SU-DHL-6 (cell line): ENCODE measurements around the gene B3GALT5.

Experiments used
- CTCF ChIP-seq: fragments of 200-600 bp; sonication (generic); IDR thresholded peaks from one replicate; pipeline ENCODE4 v1.5.1; 2017; ENCODE audit warnings: antibody characterized with exemption, mild to moderate bottlenecking, low read length, moderate library complexity; ENCODE audit not compliant: insufficient read depth, poor library complexity, severe bottlenecking
- EZH2phosphoT487 ChIP-seq: fragments of 200-600 bp; sonication (generic), shearing (Covaris generic); conservative IDR thresholded peaks from 2 replicates; pipeline ENCODE4 v1.6.1; 2018; ENCODE audit warnings: mild to moderate bottlenecking, antibody characterized with exemption, low read length, moderate library complexity, mixed read lengths

DNA sequence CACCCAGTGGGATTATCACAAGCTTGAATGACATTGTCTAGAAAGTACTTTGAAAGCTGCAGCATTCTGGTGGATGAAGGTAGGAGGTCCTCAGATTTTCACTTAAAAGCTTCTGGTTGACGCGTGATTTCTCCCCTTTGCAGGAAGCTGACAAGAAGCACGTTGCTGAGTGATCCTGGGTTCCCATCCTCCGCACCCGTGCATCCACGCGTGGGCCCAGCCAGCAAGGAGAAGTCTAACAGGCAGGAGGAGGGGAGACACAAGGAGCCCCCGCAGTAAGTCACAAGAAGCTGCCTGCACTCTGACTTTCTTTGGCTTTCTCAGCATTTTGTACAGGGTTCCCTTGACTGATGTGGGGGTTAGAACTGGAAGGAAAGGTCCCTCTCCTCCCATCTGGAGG lies 7.8 kb upstream of the B3GALT5 start:
- TF ChIP-seq CTCF (no peak), EZH2phosphoT487 (no peak)
